ENCODE results near the gene RPL36AL.

RPL36AL gene

DNA sequence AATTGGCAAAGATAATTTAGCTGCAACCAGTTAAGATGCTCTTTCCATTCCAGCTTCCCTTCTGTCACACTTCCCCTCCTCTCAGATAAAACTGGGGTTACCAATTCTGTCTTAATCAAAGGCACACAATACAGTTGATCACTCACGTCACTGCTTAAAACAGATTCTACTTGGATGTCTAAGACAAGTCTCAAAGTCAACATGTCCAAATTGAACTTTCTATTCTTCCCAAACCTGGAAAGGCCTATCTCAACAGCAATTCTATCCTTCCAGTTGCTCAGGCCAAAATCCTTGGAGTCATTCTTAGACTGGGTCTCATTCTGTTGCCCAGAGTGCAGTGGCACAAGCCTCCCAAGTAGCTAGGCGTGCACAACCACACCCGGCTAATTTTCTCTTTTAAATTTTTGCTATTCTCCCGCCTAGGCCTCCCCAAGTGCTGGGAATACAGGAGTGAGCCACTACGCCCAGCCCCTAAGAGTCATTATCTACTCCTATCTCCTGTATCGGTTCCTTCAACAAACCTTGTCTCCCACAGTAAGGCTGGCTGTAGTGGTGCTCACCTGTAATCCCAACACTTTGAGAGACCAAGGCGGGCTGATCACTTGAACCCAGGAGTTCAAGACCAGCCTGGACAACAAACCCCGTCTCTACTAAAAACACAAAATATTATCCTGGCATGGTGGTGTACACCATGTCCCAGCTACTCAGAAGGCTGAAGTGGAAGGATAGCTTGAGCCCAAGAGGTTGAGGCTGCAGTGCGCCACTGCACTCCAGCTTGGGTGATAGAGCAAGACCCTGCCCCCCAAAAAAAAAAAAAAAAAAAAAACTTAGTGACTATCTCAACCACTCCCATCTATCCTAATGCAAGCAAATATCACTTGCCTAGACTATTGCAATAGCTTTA, 39.0 kb downstream of the RPL36AL start:
- no peak for DNase-seq (ENCODE audit: low spot score)

DNA sequence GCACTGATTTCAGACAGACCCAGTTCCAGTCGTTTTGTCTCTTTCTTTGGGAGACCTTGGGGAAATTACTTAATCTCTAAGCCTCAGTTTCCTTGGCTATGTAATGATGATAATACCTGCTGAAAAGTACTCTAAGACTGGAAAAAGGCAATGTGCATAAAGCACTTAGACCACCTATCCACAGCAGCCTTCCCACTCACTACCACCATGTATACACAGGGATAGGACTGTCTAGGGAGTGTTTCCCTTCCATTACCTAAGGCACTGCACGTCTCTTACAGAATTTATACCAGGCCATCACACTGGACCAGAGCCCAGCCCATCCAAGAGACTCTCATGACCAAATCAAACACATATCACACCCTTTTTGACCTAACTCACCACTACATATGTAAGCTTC, 40.6 kb downstream of the RPL36AL start:
- DNase-seq (ENCODE audit: low spot score): no peak

DNA sequence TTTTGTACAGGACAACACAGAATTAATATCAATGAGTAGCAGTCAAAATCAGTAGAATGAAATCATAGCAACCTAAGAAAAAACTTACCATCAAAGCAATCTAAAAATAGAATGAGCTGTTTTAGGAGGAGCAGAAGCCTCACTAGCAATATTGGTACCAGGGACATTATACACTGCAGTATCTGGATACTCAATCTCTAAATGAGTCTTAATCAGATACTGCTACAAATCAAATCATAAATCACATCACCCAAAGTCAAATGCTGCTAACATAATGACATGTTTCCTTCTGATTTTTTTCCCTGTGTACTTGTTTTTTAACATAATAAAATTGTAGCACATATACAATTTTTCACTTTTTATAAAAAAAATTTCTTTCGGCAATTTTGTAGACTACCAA, 42.3 kb downstream of the RPL36AL start:
- no peak for DNase-seq (ENCODE audit: low spot score)

DNA sequence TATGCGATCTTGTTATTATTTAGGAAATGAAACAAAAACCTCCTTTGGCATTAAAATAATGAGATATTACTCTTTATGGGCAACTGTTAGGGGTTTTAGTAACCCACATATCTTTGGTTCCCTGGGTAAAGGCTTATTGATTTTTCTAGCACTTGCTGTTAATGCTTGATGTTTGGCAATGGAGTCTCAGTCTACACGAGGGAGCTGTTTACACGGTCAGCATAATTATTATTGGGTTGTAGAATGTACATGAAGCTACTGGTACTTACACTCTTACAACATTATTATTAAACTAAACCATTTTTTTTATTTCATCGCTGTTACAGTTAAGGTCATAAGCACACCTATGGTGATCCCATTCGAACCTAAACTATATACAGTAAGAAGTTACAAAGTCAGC, 46.4 kb downstream of the RPL36AL start:
- DNase-seq (ENCODE audit: low spot score): no peak

DNA sequence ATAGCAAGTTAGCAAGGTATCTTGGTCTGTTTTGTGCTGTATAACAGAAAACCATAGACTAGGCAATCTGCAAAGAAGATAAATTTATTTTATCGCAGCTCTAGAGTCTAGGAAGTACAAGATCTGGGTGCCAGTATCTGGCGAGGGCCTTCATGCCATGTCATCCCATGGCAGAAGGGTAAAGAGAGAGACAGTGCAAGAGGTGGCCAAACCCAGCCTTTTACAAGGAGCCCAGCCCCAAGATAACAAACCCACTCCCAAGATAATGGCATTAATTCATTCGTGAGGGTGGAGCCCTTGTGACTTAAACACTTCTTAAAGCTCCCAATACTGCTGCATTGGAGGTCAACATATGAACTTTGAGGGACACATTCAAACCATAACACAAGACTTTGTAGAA, 51.1 kb downstream of the RPL36AL start:
- DNase-seq (ENCODE audit: low spot score): no peak
